Measurements from ENCODE around the gene SCG5. TPM values are rescaled to one million over a fixed set of nuclear protein-coding genes. Genes with fewer than 3 reads are reported as not detected.

SCG5 gene
- total RNA-seq, 4 donors from 2014 or later, result 2.5 to 17.2 (median 3.2) TPM; not detected in 1

DNA sequence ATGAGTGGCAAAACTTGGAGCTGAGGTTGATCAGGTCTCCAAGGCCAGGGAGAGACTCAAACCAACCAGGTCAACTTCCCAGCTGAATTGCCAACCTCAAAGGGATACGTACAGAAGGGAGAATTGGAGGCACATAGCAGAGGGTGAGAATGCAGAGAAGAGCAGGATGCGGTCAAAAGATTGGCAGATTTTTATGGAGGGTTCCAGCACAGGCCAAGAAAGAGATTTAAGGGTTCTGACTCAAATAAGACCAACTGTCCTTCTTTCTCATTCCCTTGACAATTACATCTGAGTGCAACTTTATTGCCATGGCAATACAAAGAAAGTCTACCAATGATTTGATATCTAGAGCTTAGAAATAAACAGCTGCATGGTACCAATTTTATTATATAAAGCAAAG, 33.2 kb downstream of the SCG5 start:
- no peak for DNase-seq
- Histone ChIP-seq H3K9me3 (no peaks in the 10 kb centered on the region), H3K27me3 (no peaks in the 10 kb centered on the region), H3K4me1 (no peaks in the 10 kb centered on the region), H3K27ac (no peak overlapping the region), H3K4me3 (no peak overlapping the region), H3K36me3 (no peaks in the 10 kb centered on the region)
- TF ChIP-seq POLR2A (IDR thresholded peaks at IDR 0.05), result no peak

DNA sequence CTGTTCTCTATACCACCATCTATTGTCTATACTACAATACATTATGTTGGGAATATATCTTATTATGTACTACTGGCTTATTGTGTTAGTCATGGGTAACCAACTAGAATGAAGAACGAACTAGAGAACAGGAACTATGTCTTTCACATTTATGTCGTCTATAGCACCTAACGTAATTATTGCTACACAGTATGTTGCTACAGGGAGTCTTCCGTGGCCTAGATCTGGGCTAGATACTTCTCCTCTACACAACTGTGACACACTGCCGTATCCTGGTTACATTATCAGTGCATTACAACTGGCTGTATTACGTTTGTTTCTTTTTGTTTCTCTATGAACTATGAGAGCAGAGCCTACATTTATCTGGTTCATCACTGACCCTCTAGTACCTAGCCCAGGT, 34.0 kb downstream of the SCG5 start:
- Histone ChIP-seq H3K36me3 (no peaks in the 10 kb centered on the region), H3K27me3 (no peaks in the 10 kb centered on the region), H3K4me3 (no peak overlapping the region), H3K4me1 (no peaks in the 10 kb centered on the region), H3K9me3 (no peaks in the 10 kb centered on the region), H3K27ac (no peak overlapping the region)
- TF ChIP-seq, protein P1, sequence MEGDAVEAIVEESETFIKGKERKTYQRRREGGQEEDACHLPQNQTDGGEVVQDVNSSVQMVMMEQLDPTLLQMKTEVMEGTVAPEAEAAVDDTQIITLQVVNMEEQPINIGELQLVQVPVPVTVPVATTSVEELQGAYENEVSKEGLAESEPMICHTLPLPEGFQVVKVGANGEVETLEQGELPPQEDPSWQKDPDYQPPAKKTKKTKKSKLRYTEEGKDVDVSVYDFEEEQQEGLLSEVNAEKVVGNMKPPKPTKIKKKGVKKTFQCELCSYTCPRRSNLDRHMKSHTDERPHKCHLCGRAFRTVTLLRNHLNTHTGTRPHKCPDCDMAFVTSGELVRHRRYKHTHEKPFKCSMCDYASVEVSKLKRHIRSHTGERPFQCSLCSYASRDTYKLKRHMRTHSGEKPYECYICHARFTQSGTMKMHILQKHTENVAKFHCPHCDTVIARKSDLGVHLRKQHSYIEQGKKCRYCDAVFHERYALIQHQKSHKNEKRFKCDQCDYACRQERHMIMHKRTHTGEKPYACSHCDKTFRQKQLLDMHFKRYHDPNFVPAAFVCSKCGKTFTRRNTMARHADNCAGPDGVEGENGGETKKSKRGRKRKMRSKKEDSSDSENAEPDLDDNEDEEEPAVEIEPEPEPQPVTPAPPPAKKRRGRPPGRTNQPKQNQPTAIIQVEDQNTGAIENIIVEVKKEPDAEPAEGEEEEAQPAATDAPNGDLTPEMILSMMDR (IDR thresholded peaks at IDR 0.05), result no peak
- TF ChIP-seq POLR2A (IDR thresholded peaks at IDR 0.05), result no peak
- no peak for DNase-seq

GRCh38 chr15:32676169-32676568, 34.7 kb downstream of the SCG5 start:
- Histone ChIP-seq H3K36me3 (no peaks in the 10 kb centered on the region), H3K27me3 (no peaks in the 10 kb centered on the region), H3K4me3 (no peak overlapping the region), H3K4me1 (no peaks in the 10 kb centered on the region), H3K9me3 (no peaks in the 10 kb centered on the region), H3K27ac (no peak overlapping the region)
- no peak for DNase-seq
- TF ChIP-seq, protein P1 (IDR thresholded peaks at IDR 0.05), result no peak
- no peak for TF ChIP-seq POLR2A (IDR thresholded peaks at IDR 0.05)

DNA sequence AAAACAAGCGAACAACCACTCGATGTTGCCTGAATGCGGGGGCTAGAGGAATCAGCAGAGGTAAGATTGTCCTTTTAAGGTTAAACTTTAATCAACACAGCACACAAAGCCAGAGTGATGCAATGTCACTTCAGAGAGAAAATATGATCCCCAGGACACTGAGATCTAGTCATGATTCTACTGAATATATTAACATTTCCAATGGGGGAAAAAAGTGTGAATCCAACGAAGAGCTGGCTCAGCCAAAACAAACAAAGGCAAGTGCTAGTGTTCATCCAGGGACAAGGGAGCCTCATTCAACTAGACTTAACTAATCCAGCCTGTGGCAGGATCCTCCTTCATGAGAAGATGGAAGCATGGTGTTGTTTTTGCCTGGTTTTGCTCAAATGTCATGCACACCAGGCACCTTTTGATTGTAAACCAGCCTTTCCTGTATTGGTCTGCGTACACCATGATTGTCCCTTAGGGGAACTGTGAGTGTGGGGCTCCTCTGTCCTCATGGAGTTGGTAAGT, 35.8 kb downstream of the SCG5 start:
- no peaks in the 10 kb centered on the region for H3K9me3 ChIP-seq
- H3K4me3 ChIP-seq, result no peak overlapping the region
- H3K36me3 ChIP-seq, result no peaks in the 10 kb centered on the region
- H3K27ac ChIP-seq, result no peak overlapping the region
- H3K27me3 ChIP-seq, result no peaks in the 10 kb centered on the region
- no peak for DNase-seq
- no peaks in the 10 kb centered on the region for H3K4me1 ChIP-seq
- TF ChIP-seq, protein P1 (IDR thresholded peaks at IDR 0.05), result no peak
- TF ChIP-seq POLR2A (IDR thresholded peaks at IDR 0.05), result no peak

GRCh38 chr15:32679298-32679690, 37.8 kb downstream of the SCG5 start:
- H3K4me1 ChIP-seq, result no peaks in the 10 kb centered on the region
- DNase-seq, result no peak
- no peaks in the 10 kb centered on the region for H3K27me3 ChIP-seq
- no peak overlapping the region for H3K4me3 ChIP-seq
- no peak for TF ChIP-seq POLR2A (IDR thresholded peaks at IDR 0.05)
- TF ChIP-seq, protein P1 (IDR thresholded peaks at IDR 0.05), result no peak
- H3K36me3 ChIP-seq, result no peaks in the 10 kb centered on the region
- no peaks in the 10 kb centered on the region for H3K9me3 ChIP-seq
- no peak overlapping the region for H3K27ac ChIP-seq

DNA sequence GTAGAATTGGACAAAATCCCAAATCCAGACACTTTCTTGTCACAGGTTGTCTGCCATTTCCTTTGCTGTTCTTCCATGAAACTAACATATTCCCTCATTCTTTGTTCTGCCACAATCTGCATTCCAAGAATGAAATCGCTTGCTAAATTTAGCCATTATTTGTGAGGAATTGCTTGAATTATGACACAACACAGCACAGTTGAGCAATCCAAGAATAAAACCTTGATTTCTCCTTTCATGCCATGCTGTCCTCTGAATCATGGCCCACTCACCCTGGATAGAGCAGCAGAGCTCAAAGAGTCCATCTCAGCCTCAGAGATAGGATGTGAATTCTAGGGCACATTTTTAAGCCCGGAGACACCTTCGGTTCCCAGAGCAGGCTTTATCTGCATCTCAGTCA, 41.1 kb downstream of the SCG5 start:
- DNase-seq, result no peak
- no peaks in the 10 kb centered on the region for H3K9me3 ChIP-seq
- no peaks in the 10 kb centered on the region for H3K27me3 ChIP-seq
- no peak overlapping the region for H3K4me3 ChIP-seq
- H3K27ac ChIP-seq, result no peak overlapping the region
- no peaks in the 10 kb centered on the region for H3K36me3 ChIP-seq
- H3K4me1 ChIP-seq, result no peaks in the 10 kb centered on the region
- TF ChIP-seq, protein P1 (IDR thresholded peaks at IDR 0.05), result no peak
- TF ChIP-seq POLR2A (IDR thresholded peaks at IDR 0.05), result no peak
